Activated gamma-delta T cell (primary cell): ENCODE data around the gene ELMO2.

ENCODE experiments used
- DNase-seq: peaks from one replicate; lab custom pipeline; 2025; lab: John Stamatoyannopoulos, UW
- total RNA-seq, 2 donors: gene quantifications; one replicate each; lab custom pipeline; 2026; lab: John Stamatoyannopoulos, UW

ELMO2 gene
- total RNA-seq, result 68.3 to 71.5 reads per million in 2 donors

- peak; percentile 82 for DNase-seq
Observed at GRCh38 chr20:46406200-46406985, at the start of gene ELMO2. ELMO2 (minus strand) TSS chr20:46406615; CDS start chr20:46394482, 12,133 bp downstream.

GRCh38 chr20:46455729-46456128 is 49.3 kb upstream of the ELMO2 start:
- DNase-seq, result no peak

DNA sequence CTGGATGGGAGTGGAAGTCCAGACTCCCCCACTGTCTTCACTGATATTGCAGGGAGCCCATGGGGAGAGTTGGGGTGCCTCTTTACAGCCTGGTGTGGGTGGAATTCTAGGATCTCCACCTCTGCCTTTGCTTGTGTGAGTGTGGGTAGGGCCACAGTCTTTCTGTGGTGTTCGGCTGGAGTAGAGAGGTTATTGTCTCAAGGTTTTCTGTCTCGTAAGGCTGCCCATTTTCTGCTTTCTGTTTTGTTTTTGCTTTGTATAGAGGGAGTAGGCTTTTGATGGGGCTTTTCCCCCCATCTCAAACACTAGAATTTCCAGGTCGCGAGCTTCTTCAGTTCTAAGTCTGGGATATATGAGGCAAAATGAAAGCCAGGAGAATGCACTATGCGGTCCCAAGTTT is 40.4 kb upstream of the ELMO2 start:
- DNase-seq, result no peak

DNA sequence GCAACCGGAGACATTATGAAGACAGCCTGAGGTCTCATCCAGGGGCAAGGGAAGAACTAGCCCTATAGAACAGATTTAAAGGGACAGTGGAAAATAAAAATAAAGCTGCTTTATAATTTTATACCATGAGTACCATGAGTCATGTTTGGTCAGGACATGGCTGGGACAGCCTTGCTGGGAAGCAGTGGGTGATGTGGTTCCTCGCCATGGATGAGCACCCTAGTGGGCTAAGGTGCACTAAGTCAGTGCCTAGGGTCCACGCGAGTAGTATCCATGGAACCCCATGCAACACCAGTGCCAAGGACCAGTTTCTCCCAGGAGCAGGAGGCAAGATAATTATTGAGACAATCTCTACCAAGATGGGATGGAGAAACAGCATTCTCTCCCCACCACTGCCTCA is 33.4 kb upstream of the ELMO2 start:
- no peak for DNase-seq

DNA sequence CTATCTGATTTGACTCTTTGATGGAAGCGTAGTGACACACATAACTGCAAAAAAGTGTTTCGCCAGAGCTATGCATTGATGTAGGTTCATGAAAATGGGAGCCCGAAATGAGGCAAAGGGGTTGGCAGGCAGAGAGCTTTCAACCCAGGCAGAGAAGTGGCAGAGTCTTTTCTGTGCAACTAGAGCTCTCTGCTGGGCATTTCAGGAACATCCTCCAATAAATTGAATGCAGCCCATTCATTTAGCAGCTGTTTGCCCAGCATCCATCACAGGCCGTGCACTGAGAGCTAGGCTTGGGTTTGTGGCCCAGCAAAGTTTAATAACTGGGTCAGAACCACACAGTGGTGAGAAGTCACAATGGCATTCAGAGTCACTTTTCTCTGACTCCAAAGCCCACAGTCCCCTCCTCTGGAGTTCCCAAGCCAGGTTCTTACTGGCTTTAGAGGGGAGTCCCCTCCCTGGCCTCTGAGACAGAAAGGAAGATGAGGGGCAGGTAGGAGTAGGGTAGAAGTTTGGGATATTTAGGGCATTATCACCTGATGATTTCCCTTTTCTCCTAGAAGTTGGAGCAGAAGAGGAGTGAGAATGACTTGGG is 31.8 kb upstream of the ELMO2 start:
- no peak for DNase-seq

GRCh38 chr20:46435146-46435545 is 28.7 kb upstream of the ELMO2 start:
- no peak for DNase-seq

GRCh38 chr20:46434597-46434996 is 28.2 kb upstream of the ELMO2 start:
- DNase-seq, result no peak

DNA sequence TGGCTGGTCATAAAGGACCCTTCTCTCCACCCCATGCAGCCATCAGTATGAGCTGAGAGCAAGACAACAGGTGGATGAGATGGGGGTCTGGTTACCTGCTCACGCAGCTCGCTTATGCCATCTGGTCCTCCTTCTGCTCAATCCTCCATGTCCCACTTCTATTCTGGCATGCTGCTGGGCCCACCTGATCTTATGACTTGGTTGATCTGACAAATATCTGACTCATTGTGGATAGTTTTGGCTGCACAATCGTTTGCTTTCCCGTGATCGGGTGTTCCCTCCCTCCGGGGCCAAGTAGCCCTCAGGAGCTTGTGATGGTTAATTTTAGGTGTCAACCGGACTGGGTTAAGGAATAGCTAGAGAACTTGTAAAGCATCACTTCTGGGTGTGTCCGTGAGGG is 26.6 kb upstream of the ELMO2 start:
- no peak for DNase-seq

DNA sequence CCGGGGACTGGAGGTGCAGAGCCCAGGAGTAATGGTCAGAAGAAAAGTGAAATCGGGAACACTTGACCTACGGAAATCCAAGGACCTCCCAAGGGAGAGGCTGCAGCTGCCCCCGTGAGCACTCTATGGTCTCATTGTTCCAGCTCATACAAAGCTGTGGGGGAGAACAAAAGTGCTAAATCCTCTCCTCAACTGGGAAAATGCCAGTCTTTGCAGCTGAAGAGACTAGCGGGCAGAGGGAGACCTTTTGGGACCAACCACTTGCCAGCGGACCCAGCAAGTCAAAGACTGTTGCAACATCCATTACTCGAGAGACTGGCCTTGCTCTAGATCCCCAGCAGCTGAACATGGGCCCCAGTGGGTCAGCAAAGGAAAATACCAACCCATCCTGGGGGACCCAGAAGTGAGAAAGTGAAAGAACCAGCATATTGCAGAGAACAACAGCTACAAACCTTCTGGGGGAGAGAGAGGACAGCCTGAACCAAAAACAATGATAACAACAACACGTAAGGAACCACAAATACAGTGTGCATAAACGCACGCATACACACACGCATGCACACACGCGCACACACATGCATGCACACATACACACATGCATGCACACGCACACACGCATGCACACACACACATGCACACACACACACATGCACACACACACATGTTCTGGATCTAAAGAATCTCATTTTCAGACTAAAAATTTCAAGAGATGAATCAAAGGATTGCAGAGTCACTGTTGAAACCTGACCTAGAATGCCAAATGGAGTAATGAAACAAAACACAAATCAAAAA is 24.7 kb upstream of the ELMO2 start:
- DNase-seq, result no peak

- no peak for DNase-seq
Observed at GRCh38 chr20:46427384-46427783, 21.0 kb upstream of the ELMO2 start.

DNA sequence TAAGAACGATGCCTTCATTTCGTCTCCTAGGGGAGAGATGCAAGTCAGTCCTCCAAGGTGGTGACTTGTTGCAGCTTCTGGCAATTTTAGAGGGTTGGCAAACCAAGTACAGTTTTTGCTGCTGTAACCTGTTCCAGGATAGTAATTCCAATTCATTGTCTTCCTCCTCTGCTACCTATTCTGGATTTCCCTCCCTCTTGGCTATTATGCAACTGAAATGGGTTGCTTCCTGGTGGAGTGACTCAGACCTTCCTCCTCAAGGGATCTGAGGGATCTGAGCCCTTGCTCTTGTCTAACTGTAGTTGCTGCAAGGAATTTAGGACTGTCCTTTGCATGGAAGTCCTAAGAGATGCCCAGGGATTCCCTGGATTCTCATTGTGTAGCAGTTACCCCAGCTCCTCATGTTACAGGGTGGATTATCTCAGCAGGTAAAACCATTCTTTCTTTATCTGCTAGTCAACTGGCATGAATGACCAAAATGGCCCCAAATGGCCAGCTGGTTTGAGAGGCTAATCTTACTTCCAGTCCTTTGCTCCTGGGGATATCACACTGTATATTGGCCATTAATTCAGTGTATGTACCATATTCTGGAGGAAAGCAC is 17.6 kb upstream of the ELMO2 start:
- no peak for DNase-seq

GRCh38 chr20:46423342-46423741 is 16.9 kb upstream of the ELMO2 start:
- DNase-seq, result no peak

GRCh38 chr20:46420878-46421277 is 14.5 kb upstream of the ELMO2 start:
- DNase-seq, result no peak

GRCh38 chr20:46419882-46420281 is 13.5 kb upstream of the ELMO2 start:
- DNase-seq, result no peak

DNA sequence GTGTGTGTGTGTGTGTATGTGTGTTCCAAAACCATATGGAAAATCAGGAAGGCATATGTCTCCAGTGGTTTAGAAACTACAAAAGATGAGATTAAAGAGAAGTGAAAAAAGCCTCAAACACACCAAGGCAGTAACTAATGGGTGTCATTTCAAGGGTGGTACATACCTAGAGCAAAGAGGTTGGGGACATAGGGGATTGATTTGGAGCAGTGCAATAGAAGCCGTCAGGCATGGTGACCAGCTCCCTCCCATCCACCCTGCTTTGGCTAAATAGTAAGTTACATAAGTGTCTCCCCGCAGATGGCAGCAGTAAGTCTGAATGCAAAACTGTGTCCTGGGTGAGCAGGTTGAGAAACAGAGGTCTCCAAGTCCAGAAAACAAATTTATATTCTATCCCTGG is 10.4 kb upstream of the ELMO2 start:
- DNase-seq, result no peak

DNA sequence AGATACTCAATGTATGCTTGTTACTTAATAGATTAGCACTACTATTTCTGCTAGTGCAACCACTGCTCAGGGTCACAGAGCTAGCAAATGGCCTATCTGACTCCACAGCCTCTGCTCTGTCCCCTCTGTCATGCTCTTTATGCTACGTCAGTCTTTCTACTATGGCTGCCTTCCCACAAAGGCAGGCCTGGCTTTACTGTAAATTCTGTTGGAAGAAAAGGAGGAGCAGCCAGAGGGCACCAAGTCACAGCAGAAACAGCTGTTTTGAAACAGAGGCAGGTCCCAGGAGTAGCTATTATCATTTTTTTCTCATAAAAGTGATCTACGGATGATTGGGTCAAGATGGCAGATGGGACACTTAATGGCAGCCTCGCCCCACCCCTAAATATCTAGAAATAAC is 10.0 kb upstream of the ELMO2 start:
- DNase-seq, result no peak

DNA sequence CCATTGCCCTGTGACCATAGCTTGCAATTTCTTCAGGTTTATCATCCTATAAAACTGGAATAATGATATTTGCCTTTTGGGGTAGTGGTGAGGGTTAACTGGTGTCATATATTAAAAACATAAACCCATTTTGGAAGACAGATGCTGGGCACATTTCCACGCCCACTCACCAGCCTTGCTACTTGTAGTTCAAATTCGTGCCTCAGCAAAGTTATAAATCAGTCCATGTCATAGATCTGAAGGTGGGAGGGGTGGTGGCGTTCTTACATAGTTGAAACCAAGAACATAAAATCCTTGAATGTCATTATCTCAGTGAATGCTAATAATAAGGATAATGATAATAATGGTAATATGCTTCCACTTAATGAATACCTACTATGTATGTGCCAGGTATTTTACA is 9.4 kb upstream of the ELMO2 start:
- DNase-seq, result no peak

GRCh38 chr20:46414608-46415007 is 8.2 kb upstream of the ELMO2 start:
- DNase-seq, result no peak

DNA sequence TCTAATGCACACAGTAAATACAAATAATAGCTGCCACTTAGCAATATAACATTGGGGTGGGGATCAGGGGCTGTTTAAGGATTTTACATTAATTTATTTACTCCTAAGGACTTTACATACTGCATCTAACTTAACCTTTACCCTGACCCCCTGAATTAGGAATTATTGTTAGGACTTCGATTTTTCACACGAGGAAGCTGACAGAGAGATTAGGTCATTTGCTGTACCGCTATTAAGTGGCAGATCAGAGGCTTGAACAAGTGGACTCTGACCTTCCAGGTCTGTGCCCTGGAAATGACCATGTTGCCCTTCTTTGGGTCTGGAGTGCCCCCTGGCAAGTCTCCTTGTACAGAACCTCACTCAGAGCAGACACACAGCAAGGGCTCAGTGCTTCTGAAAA is 5.2 kb upstream of the ELMO2 start:
- no peak for DNase-seq

DNA sequence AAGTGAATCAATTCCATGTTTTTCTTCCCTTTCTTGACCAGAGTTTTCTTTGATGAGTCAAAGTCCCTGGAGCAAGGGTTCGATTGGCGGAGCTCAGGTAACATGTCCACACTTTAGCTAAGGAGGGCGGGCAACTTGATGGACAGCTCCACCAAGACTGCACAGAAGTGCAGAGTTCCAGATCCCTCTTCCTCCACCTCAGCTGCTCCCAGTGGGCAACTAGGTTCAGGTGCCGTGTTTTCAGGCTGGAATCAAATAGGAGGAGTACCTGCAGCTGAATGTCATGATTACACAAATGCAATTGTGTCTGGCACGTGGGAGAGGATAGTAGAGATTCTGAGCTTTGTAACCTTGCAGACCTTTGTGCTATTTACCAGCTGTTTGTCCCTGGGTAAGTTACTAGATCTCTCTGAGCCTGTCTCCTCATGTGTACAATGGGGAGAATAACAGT is 1.9 kb upstream of the ELMO2 start:
- no peak for DNase-seq

- DNase-seq, result no peak
Observed at GRCh38 chr20:46407671-46407996, 1.2 kb upstream of the ELMO2 start.

DNA sequence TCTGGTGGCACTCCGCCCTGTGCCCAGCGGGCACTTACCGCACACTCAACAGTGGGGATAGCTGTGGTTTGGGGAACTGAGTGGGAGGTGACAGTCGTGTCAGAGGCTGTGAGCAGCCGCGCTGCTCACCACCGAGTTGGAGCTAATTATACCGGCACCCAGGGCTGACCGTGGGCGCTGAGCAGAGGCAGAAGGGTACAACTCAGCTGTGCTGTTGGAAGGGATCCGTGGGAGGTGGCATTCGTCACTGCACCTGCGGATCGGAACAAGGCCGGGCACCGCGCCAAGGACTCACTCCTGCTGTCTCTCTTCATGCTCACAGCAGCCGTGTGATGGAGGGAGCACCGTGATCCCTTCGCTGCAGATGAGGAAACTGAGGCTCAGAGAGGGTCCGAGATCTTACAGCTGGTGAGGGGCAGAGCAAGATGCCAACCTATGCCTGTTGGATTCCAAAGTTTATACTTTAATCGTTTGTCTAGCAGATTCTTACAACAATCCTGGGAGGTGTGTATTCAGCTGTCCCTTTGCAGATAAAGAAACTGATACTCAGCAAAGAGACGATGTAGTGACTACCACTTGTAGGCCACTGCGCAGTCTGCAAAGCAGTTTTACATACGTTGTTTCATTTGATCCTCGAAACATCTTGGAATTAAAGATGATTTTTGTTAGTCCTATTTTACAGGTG is 713 bp upstream of the ELMO2 start:
- peak; percentile 42 for DNase-seq
